HUES48 (cell line): ENCODE results near the gene PARP16.
"Not testable (repeated sequence)": the region's sequence is repeated elsewhere in the genome, so short reads cannot be mapped to it uniquely, and the experiment has no call there.

Experiments used
- H3K27ac ChIP-seq: one replicate; pipeline ENCODE4 v1.7.0; 2013; ENCODE audit warnings: low read depth, low read length, inconsistent platforms
- H3K27me3 ChIP-seq: 2 replicates; pipeline ENCODE4 v1.6.1; 2013; ENCODE audit warnings: mild to moderate bottlenecking, low read length; ENCODE audit not compliant: control insufficient read depth, insufficient read depth
- H3K36me3 ChIP-seq: 2 replicates; pipeline ENCODE4 v1.6.1; 2013; ENCODE audit warnings: low read length; ENCODE audit not compliant: control insufficient read depth, insufficient read depth
- H3K4me1 ChIP-seq: 2 replicates; pipeline ENCODE4 v1.6.1; 2013; ENCODE audit warnings: mild to moderate bottlenecking, low read length; ENCODE audit not compliant: control insufficient read depth, insufficient read depth
- H3K4me3 ChIP-seq: 2 replicates; pipeline ENCODE4 v1.5.1; 2013; ENCODE audit warnings: mild to moderate bottlenecking, low read depth, low read length
- H3K9ac ChIP-seq: 2 replicates; pipeline ENCODE4 v1.6.1; 2013; ENCODE audit warnings: mild to moderate bottlenecking, low read depth, low read length, moderate library complexity
- H3K9me3 ChIP-seq: 2 replicates; pipeline ENCODE4 v1.6.1; 2013; ENCODE audit warnings: low read length; ENCODE audit not compliant: control insufficient read depth, insufficient read depth

PARP16 gene

DNA sequence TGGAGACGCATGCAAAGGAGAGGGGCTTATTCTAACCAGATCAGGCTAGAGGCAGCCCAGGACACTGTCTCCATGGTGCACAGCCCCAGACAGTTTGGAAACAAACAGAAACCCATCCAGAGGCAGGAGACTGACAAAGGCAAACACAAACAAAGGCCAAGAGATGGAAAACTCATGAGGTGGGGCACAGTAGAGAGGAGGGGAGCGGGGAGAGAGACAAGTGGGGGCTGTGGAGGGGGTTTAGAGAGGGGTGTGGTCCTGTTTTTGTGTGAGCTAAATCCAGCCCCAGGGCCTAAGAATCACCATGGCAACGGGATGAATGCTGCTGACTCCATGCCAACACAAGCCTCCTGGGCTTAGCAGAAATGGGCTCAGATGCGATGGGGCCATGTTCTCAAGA, 32.3 kb downstream of the PARP16 start:
- no peak overlapping the region for H3K9ac ChIP-seq
- no peaks in the 10 kb centered on the region for H3K27me3 ChIP-seq
- H3K36me3 ChIP-seq: no peaks in the 10 kb centered on the region
- no peak overlapping the region for H3K27ac ChIP-seq
- no peaks in the 10 kb centered on the region for H3K4me1 ChIP-seq
- H3K4me3 ChIP-seq: no peak overlapping the region
- H3K9me3 ChIP-seq: no peaks in the 10 kb centered on the region

DNA sequence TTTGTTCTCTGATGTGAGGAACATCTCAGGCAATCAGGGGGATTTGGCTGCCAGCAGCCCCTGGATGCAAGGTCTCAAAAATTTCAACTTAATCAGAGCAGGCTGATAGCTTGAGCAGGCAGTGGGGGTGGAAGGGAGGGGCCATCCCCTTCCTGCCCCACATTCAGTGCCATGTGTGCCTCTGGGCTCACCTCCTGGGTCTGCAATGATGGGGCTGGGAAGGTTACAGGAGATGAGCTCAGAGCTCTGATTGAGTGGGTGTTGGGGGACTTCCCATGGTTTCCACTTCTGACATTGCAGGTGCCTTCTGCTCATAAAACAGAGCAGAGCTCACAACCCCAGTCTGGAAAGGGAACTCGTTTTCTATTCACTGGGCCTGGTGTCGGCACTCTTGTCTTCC, 37.0 kb downstream of the PARP16 start:
- H3K36me3 ChIP-seq: no peaks in the 10 kb centered on the region
- H3K4me3 ChIP-seq: no peak overlapping the region
- no peaks in the 10 kb centered on the region for H3K9me3 ChIP-seq
- H3K27me3 ChIP-seq: no peaks in the 10 kb centered on the region
- no peak overlapping the region for H3K9ac ChIP-seq
- H3K4me1 ChIP-seq: no peaks in the 10 kb centered on the region
- no peak overlapping the region for H3K27ac ChIP-seq

DNA sequence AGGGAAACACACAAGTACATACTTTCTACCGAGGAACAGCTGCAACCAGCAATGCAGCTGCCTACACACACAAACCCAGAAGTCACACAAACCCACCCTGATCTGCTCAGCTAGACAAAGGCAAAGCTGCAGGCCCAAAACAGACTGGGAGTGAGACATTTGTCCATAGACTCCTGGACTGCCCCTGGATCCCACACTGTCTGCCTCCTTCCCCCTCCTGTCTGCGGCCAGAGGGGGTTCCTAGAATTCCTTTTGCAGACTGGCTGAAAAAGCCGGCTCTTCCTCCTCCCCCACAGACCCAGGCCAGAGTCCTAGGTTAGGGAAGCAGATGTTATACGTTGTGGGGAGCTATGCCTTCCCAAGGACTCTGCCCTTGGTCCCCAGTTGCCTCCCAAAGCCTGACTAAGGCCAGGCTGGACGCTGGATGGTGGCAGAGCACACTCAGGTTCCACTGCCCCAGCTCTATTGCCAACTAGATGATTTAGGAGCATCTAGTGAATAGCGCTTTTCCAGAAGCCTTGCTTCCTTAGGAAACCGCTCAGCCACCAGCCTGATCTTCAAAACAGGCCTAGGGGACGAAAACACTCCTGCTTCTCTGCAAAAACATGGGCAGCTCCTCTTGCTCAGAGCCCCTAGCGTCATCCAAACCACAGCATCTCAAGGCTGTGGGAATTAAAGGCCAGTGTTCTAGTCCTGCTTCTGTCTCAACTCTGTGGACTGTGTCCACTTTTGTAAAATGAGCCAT, 38.0 kb downstream of the PARP16 start:
- H3K9ac ChIP-seq: no peak overlapping the region
- no peaks in the 10 kb centered on the region for H3K27me3 ChIP-seq
- no peak overlapping the region for H3K27ac ChIP-seq
- H3K9me3 ChIP-seq: no peaks in the 10 kb centered on the region
- H3K4me3 ChIP-seq: no peak overlapping the region
- H3K36me3 ChIP-seq: no peaks in the 10 kb centered on the region
- H3K4me1 ChIP-seq: no peaks in the 10 kb centered on the region

DNA sequence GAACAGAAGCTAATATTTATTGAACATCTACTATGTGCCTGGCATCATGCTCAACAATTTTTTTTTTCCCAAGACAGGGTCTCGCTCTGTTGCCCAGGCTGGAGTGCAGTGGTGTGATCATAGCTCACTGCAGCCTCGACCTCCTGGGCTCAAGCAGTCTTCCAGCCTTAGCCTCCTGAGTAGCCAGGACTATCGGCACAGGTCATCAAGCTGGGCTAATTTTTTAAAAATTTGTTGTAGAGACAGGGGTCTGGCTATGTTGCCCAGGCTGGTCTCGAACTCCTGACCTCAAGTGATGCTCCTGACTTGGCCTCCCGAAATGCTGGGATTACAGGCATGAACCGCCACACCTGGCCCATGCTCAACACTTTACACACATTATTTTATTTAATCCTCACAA, 39.7 kb downstream of the PARP16 start:
- H3K27ac ChIP-seq: no peak overlapping the region
- H3K9me3 ChIP-seq: no peaks in the 10 kb centered on the region
- no peak overlapping the region for H3K4me3 ChIP-seq
- H3K36me3 ChIP-seq: no peaks in the 10 kb centered on the region
- no peaks in the 10 kb centered on the region for H3K4me1 ChIP-seq
- no peak overlapping the region for H3K9ac ChIP-seq
- no peaks in the 10 kb centered on the region for H3K27me3 ChIP-seq

DNA sequence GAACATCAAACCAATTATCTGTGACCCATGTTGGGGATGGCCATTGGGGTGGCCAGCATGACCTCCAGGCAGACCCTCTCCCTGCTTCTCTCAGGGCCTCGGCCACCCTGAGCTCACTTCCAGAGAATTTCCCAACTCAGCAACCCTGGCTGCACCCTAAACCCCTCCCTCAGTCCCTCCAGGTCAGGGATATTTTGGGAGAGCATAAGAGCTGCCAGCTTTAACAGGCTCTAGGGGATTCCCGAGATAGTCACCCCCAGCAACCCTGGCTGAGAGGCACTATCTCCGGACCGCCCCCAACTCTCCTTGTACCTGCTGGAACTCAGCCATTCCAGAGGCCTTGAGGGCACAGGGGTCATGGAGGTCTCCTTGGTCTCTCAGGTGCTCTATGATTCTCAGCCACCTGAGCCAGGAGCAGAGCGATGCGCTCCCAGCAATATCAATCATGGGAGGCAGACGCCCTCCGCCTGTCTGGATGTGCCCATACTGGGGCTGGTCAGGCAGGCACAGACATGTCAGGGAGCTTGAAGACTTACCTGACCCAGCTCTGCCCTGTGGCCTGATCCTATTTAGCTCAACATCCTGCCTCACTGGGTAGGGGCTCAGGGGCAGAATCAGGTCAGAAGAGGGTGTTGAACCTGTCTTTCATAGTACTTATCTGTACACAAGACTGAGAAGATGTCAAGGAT, 40.5 kb downstream of the PARP16 start:
- H3K4me3 ChIP-seq: no peak overlapping the region
- H3K36me3 ChIP-seq: no peaks in the 10 kb centered on the region
- no peaks in the 10 kb centered on the region for H3K4me1 ChIP-seq
- no peak overlapping the region for H3K9ac ChIP-seq
- H3K27ac ChIP-seq: no peak overlapping the region
- no peaks in the 10 kb centered on the region for H3K27me3 ChIP-seq
- no peaks in the 10 kb centered on the region for H3K9me3 ChIP-seq

GRCh38 chr15:65245096-65245856, 41.4 kb downstream of the PARP16 start:
- no peak overlapping the region for H3K9ac ChIP-seq
- H3K27me3 ChIP-seq: no peaks in the 10 kb centered on the region

GRCh38 chr15:65244638-65245037, 42.0 kb downstream of the PARP16 start:
- Histone ChIP-seq H3K27me3 (no peaks in the 10 kb centered on the region), H3K27ac (no peak overlapping the region), H3K9ac (no peak overlapping the region), H3K4me1 (no peaks in the 10 kb centered on the region), H3K4me3 (no peak overlapping the region), H3K36me3 (no peaks in the 10 kb centered on the region), H3K9me3 (no peaks in the 10 kb centered on the region)

More at GRCh38 chr15:65245096-65245856, 41.4 kb downstream of the PARP16 start:
- Histone ChIP-seq H3K36me3 (no peaks in the 10 kb centered on the region), H3K9me3 (no peaks in the 10 kb centered on the region), H3K27ac (no peak overlapping the region), H3K4me1 (no peaks in the 10 kb centered on the region), H3K4me3 (no peak overlapping the region)

- not testable (repeated sequence) for H3K4me1 ChIP-seq, H3K27me3 ChIP-seq, H3K9me3 ChIP-seq, H3K27ac ChIP-seq, H3K9ac ChIP-seq, H3K36me3 ChIP-seq, H3K4me3 ChIP-seq
Measured at GRCh38 chr15:65236443-65236842, 50.2 kb downstream of the PARP16 start.

GRCh38 chr15:65233696-65234095, 53.0 kb downstream of the PARP16 start:
- Histone ChIP-seq H3K27ac (no peak overlapping the region), H3K4me3 (no peak overlapping the region)

GRCh38 chr15:65232520-65232919, 54.2 kb downstream of the PARP16 start:
- H3K4me3 ChIP-seq: no peak overlapping the region
- no peaks in the 10 kb centered on the region for H3K4me1 ChIP-seq

More at GRCh38 chr15:65233696-65234095, 53.0 kb downstream of the PARP16 start:
- Histone ChIP-seq H3K4me1 (no peaks in the 10 kb centered on the region), H3K9ac (no peak overlapping the region), H3K9me3 (no peaks in the 10 kb centered on the region), H3K36me3 (no peaks in the 10 kb centered on the region), H3K27me3 (no peaks in the 10 kb centered on the region)

GRCh38 chr15:65231306-65231705, 55.4 kb downstream of the PARP16 start:
- Histone ChIP-seq H3K27ac (no peak overlapping the region), H3K4me1 (peaks cover under 1% of the 10 kb centered on the region; the same call in 1 of the 2 replicates), H3K27me3 (no peaks in the 10 kb centered on the region), H3K9ac (no peak overlapping the region), H3K36me3 (no peaks in the 10 kb centered on the region), H3K4me3 (no peak overlapping the region), H3K9me3 (no peaks in the 10 kb centered on the region)

More at GRCh38 chr15:65232520-65232919, 54.2 kb downstream of the PARP16 start:
- H3K27me3 ChIP-seq: no peaks in the 10 kb centered on the region
- H3K9me3 ChIP-seq: no peaks in the 10 kb centered on the region
- no peak overlapping the region for H3K9ac ChIP-seq
- no peak overlapping the region for H3K27ac ChIP-seq
- no peaks in the 10 kb centered on the region for H3K36me3 ChIP-seq
